Pancreas (tissue), 10 donors: ENCODE results near the gene RBM20. TPM values are rescaled to one million over a fixed set of nuclear protein-coding genes. Genes with fewer than 3 reads are reported as not detected.

Source experiments
- ATAC-seq, 4 donors: fragments of 200-7000 bp; cut with Tn5 transposase; one replicate each; pipeline versions ENCODE4 v1.8.0 to v1.9.1; 2020; ENCODE audit warnings: mild to moderate bottlenecking in 4 of 4, moderate library complexity in 4 of 4
- DNase-seq, 6 donors: peaks; one replicate each; pipeline ENCODE4 v3.0.0-alpha.2; 2020
- FAIRE-seq: peaks from 2 replicates; lab custom pipeline; 2012; peaks lifted over from hg19 to GRCh38; lab: Jason Lieb, UNC
- H3K27ac ChIP-seq, 4 donors: fragments of 200-600 bp; sonication (generic); 1 replicate in 3 of 4; 2 replicates in 1 of 4; pipeline versions ENCODE4 v1.5.0 to v1.8.0; 2020
- H3K27me3 ChIP-seq, 4 donors: fragments of 200-600 bp; one replicate each; pipeline ENCODE4 v1.8.0; 2021
- H3K36me3 ChIP-seq, 3 donors: fragments of 200-600 bp; sonication (generic) in 1 of 3; one replicate each; pipeline versions ENCODE4 v1.5.0 to v1.8.0; 2020 to 2021
- H3K4me1 ChIP-seq, 3 donors: fragments of 200-600 bp; one replicate each; pipeline ENCODE4 v1.8.0; 2021
- H3K4me3 ChIP-seq, 4 donors: fragments of 200-600 bp; sonication (generic) in 2 of 4; one replicate each; pipeline versions ENCODE4 v1.5.0 to v1.8.0; 2020 to 2021
- H3K9me3 ChIP-seq, 4 donors: fragments of 200-600 bp; one replicate each; pipeline ENCODE4 v1.8.0; 2021
- WGBS, 2 donors: extraction: QIAGEN DNeasy Blood & Tissue Kit; methylation state at CpG; one replicate each; pipeline ENCODE4 v1.1.7; 2013; 5-methylcytosine and 5-hydroxymethylcytosine counted together
- intact Hi-C, 3 donors: fragments of 100-400 bp; cut with DNase I; formaldehyde crosslinking; loops; one replicate each; pipeline versions ENCODE4 v1.11.1 to v1.14.2; 2022
- polyA plus RNA-seq, 2 donors: library from polyadenylated mRNA; stranded (reverse); fragments of 200-250 nt; gene quantifications; one replicate each; pipeline ENCODE4 v1.2.3, GENCODE V29; 2013
- total RNA-seq, 6 donors: library from RNA; stranded (reverse); fragmentation: NEBNext Ultra II Directional in 4 of 6; extraction: Animal tissue kit (Norgen Biotek cat#: 25700) in 4 of 6; gene quantifications; one replicate each; pipeline versions ENCODE4 v1.2.1 to v1.2.4, GENCODE V29; 2021 to 2023
- TF ChIP-seq, protein P1 (sequence below), 4 donors: fragments of 200-600 bp; sonication (generic) in 3 of 4; IDR thresholded peaks; one replicate each; pipeline versions ENCODE4 v1.5.0 to v1.8.0; 2021; ENCODE audit warnings: antibody characterized with exemption in 4 of 4
- donor health status: healthy with polysubstance abuse.
- donor health status: DM: no; HTN: no; CAD: no; lungs with moderate emphysema.
- donor health status: DM: no; HTN: no; CAD: no.
- donor health status: control.
- donor health status: control.
- donor health status: Bipolar disorder and iron deficiency.
- donor health status: DM: yes; HTN: yes; CAD: no.
- donor health status: DM: no; HTN: no; CAD: no.
- donor health status: DM: no; HTN: no; CAD: no.
- donor health status: DM: yes; HTN: yes; CAD: no.

RBM20 gene
- total and polyA plus RNA-seq, 8 donors, result 0.79 to 23.6 (median 3.7) TPM

DNA sequence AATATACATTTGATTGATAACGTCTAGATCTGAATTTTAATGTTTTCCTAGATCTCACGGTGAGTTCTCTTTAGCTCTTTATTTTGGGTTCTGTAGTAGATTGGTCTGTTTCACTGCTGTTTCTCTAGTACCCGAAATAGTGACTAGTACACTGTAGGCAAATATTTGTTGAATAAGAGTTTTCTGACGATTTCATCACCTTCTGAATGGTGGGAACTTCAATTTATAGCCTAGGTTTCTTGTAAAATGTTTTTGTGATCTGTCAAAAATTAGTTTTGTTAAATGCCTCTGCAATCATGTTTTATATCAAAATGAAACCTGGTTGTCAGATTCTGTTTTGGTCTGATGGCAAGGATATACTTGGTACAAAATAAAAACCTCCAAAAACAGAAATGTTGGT, 237.8 kb downstream of the RBM20 start:
- TF ChIP-seq, protein P1, sequence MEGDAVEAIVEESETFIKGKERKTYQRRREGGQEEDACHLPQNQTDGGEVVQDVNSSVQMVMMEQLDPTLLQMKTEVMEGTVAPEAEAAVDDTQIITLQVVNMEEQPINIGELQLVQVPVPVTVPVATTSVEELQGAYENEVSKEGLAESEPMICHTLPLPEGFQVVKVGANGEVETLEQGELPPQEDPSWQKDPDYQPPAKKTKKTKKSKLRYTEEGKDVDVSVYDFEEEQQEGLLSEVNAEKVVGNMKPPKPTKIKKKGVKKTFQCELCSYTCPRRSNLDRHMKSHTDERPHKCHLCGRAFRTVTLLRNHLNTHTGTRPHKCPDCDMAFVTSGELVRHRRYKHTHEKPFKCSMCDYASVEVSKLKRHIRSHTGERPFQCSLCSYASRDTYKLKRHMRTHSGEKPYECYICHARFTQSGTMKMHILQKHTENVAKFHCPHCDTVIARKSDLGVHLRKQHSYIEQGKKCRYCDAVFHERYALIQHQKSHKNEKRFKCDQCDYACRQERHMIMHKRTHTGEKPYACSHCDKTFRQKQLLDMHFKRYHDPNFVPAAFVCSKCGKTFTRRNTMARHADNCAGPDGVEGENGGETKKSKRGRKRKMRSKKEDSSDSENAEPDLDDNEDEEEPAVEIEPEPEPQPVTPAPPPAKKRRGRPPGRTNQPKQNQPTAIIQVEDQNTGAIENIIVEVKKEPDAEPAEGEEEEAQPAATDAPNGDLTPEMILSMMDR (IDR thresholded peaks at IDR 0.05), result no peak
- intact Hi-C loops, result no loop called here
- H3K27me3 ChIP-seq, result no peaks in the 10 kb centered on the region
- DNase-seq, result no peak
- no peak for FAIRE-seq
- ATAC-seq, result peak in 1 of 4 donors; percentile 13
- 19 to 20% methylated on average over 4 of the region's 4 CpGs for WGBS, 2 donors
- no peaks in the 10 kb centered on the region for H3K9me3 ChIP-seq
- peaks cover 0 to 95% (median 4%) of the 10 kb centered on the region in 3 donors for H3K36me3 ChIP-seq
- H3K27ac ChIP-seq, result peak overlapping the region in 2 of 4 donors; percentile 99 to 100
- peak overlapping the region in 3 of 4 donors; percentile 5 to 98 (median 93) for H3K4me3 ChIP-seq
- peaks cover 4 to 57% (median 37%) of the 10 kb centered on the region in 3 donors for H3K4me1 ChIP-seq

DNA sequence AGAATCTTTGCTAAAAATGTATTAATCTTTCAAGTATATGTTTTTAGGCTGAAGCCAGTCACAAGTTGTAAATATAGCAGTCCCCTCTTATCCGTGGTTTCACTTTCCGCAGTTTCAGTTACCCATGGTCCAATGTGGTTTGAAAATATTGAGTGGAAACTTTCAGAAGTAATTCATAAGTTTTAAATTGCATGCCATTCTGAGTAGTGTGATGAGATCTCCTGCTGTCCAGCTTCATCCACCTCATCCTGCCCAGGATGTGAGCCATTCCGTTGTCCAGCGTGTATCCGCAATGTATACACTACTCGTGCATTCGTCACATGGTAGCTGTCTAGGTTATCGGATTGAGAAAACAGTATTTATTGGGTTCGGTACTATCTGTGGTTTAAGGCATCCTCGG, 239.8 kb downstream of the RBM20 start:
- Histone ChIP-seq H3K36me3 (peaks cover 0 to 95% (median 12%) of the 10 kb centered on the region in 3 donors), H3K4me3 (peak overlapping the region in 2 of 4 donors; percentile 93 to 98), H3K27ac (peak overlapping the region in 2 of 4 donors; percentile 99 to 100), H3K9me3 (no peaks in the 10 kb centered on the region), H3K27me3 (no peaks in the 10 kb centered on the region), H3K4me1 (peaks cover 0 to 58% (median 32%) of the 10 kb centered on the region in 3 donors)
- peak in 3 of 4 donors; percentile 5 to 7 (median 5) for ATAC-seq
- no peak for FAIRE-seq
- TF ChIP-seq, protein P1 (IDR thresholded peaks at IDR 0.05), result no peak
- intact Hi-C loops, result no loop called here
- no peak for DNase-seq
- WGBS, 2 donors, result 38 to 42% methylated on average over 10 of the region's 10 CpGs

DNA sequence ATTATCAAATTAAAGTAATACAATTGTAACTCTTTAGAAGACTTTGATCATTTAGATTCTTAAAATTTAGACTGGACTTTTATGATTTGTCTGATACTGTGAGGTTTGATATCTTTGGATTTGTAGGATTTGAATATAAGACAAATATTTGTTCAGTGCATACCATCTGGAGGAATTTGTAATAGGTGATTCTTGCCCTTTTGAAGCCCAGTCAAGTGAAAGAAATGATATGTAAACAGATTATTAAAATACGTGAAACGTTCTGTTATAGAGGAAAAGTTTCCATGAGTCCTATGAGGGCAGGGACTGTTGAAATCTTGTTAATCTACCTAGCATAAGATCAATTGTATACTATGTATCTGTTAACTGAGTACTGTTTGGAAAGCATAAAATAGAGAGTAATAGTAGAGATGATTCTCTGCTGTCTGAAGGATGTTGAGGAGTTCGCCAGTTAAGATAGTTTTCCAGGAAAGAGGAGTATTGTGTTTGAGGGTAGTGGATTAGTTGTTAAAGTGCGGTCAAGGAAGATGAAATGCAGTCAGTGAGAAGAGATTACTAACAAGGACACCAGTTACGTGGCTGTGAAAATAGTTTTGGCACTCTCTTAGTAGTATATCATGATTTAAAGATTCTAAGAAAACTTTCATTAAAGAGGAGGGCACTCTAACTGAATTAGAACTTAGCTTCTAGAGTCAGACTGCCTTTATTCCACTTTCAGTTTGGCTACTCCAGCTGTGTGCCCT, 242.0 kb downstream of the RBM20 start:
- WGBS, 2 donors, result 19 to 24% methylated on average over 5 of the region's 5 CpGs
- ATAC-seq, result peak; percentile 3 to 21 (median 10)
- Histone ChIP-seq H3K27me3 (no peaks in the 10 kb centered on the region), H3K4me1 (peaks cover 0 to 52% (median 38%) of the 10 kb centered on the region in 3 donors), H3K4me3 (peak overlapping the region in 2 of 4 donors; percentile 6 to 19), H3K9me3 (no peaks in the 10 kb centered on the region), H3K27ac (peak overlapping the region in 2 of 4 donors; percentile 99 to 100), H3K36me3 (peaks cover 0 to 97% (median 23%) of the 10 kb centered on the region in 3 donors)
- DNase-seq, result no peak
- TF ChIP-seq, protein P1 (IDR thresholded peaks at IDR 0.05), result no peak
- intact Hi-C loops, result no loop called here
- peak; percentile 66 for FAIRE-seq

DNA sequence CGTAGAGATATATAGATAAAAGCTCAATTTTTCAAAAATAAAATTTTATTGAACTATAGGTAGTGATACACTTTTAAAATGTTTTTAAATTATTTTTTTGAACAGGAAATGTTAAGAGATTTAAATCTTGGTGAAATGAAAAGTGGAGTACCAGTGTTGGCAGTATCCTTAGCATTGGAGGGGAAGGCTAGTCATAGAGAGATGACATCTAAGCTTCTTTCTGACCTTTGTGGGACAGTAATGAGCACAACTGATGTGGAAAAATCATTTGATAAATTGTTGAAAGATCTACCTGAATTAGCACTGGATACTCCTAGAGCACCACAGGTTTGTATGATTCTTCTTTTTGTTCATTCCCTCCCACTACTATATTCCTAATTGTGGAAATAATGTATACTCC, 243.4 kb downstream of the RBM20 start:
- FAIRE-seq (no peak), ATAC-seq (no peak), DNase-seq (no peak)
- Histone ChIP-seq H3K27me3 (no peaks in the 10 kb centered on the region), H3K4me1 (peaks cover 10 to 53% (median 49%) of the 10 kb centered on the region in 3 donors), H3K36me3 (peaks cover 0 to 100% (median 23%) of the 10 kb centered on the region in 3 donors), H3K27ac (peak overlapping the region in 2 of 4 donors; percentile 19 to 99), H3K9me3 (no peaks in the 10 kb centered on the region), H3K4me3 (peak overlapping the region in 1 of 4 donors; percentile 19)
- intact Hi-C loops, result no loop called here
- WGBS, 2 donors, result 36 to 43% methylated on average over 1 of the region's 1 CpG
- TF ChIP-seq, protein P1 (IDR thresholded peaks at IDR 0.05), result no peak

Other genes starting within 250 kb of the RBM20 start
- gene DUSP5, start 146.4 kb upstream of the RBM20 start, total RNA-seq, result 10 to 100 TPM in 1 of 6 donors, 1 to 10 TPM in 5; 2.7 to 11.8 (median 3.8) TPM
- 10 to 100 TPM in 1 of 2 donors, 1 to 10 TPM in 1; 7.2 to 12.8 TPM for gene DUSP5, start 146.4 kb upstream of the RBM20 start, polyA plus RNA-seq
- gene SMC3, start 76.6 kb upstream of the RBM20 start, total RNA-seq, result 10 to 100 TPM; 14.2 to 22.7 (median 17.7) TPM
- gene SMC3, start 76.6 kb upstream of the RBM20 start, polyA plus RNA-seq, result 10 to 100 TPM in 1 of 2 donors, 1 to 10 TPM in 1; 7.7 to 22.2 TPM
- 100 to 1,000 TPM; 323 to 679 (median 523) TPM for gene PDCD4, start 227.6 kb downstream of the RBM20 start, total RNA-seq
- 100 to 1,000 TPM; 283 to 352 TPM for gene PDCD4, start 227.6 kb downstream of the RBM20 start, polyA plus RNA-seq